CD14-positive monocyte (primary cell): Measurements from ENCODE around the gene MOB3A. TPM values are rescaled to one million over a fixed set of nuclear protein-coding genes. Genes with fewer than 3 reads are reported as not detected.
"Not testable (repeated sequence)": the region's sequence is repeated elsewhere in the genome, so short reads cannot be mapped to it uniquely, and the experiment has no call there.

Experiments
- DNase-seq, 3 donors: peaks; one replicate each; pipeline ENCODE4 v3.0.0-alpha.2; 2011 to 2022
- H2AFZ ChIP-seq: 2 replicates; pipeline ENCODE4 v1.6.0; 2012; ENCODE audit warnings: mild to moderate bottlenecking, low read depth, low read length, inconsistent platforms; ENCODE audit not compliant: insufficient read depth, poor library complexity, severe bottlenecking
- H3K27ac ChIP-seq, 2 donors: 1 replicate in 1 of 2; 2 replicates in 1 of 2; pipeline ENCODE4 v1.5.1; 2012 to 2013; ENCODE audit warnings: low read length in 2 of 2, control low read depth in 1 of 2, inconsistent platforms in 1 of 2, low read depth in 1 of 2, mild to moderate bottlenecking in 1 of 2
- H3K27me3 ChIP-seq, 2 donors: one replicate each; pipeline versions ENCODE4 v1.6.0 to v1.6.1; 2011 to 2013; ENCODE audit warnings: low read length in 2 of 2; ENCODE audit not compliant: control insufficient read depth in 2 of 2, insufficient read depth in 2 of 2
- H3K36me3 ChIP-seq, 2 donors: replicated peaks in 1 of 2; 1 replicate in 1 of 2; 2 replicates in 1 of 2; pipeline versions ENCODE4 v1.5.1 to v1.6.1; 2012 to 2013; ENCODE audit warnings: low read length in 2 of 2, control low read depth in 1 of 2, inconsistent platforms in 1 of 2, mild to moderate bottlenecking in 1 of 2; ENCODE audit not compliant: insufficient read depth in 2 of 2, control insufficient read depth in 1 of 2
- H3K4me1 ChIP-seq, 2 donors: 1 replicate in 1 of 2; 2 replicates in 1 of 2; pipeline versions ENCODE4 v1.5.1 to v1.6.1; 2012 to 2013; ENCODE audit warnings: low read length in 2 of 2, control low read depth in 1 of 2, inconsistent platforms in 1 of 2, mild to moderate bottlenecking in 1 of 2, moderate library complexity in 1 of 2; ENCODE audit not compliant: insufficient read depth in 2 of 2, control insufficient read depth in 1 of 2
- H3K4me2 ChIP-seq: replicated peaks from 2 replicates; pipeline ENCODE3; 2012; ENCODE audit warnings: low read length, moderate library complexity, mild to moderate bottlenecking; ENCODE audit not compliant: poor library complexity, severe bottlenecking; ENCODE audit errors: extremely low read depth
- H3K4me3 ChIP-seq, 3 experiments: fragments of 200-600 bp in 1 of 3; sonication (generic) in 1 of 3; replicated peaks in 1 of 3; 1 replicate in 2 of 3; 2 replicates in 1 of 3; pipeline ENCODE4 v1.5.1; 2011 to 2013; ENCODE audit warnings: low read length in 3 of 3, mild to moderate bottlenecking in 3 of 3, control low read depth in 2 of 3, low read depth in 2 of 3, inconsistent platforms in 1 of 3, moderate library complexity in 1 of 3
- H3K79me2 ChIP-seq: 2 replicates; pipeline ENCODE4 v1.6.0; 2012; ENCODE audit warnings: mild to moderate bottlenecking, control low read depth, inconsistent platforms, low read length, moderate library complexity; ENCODE audit not compliant: insufficient read depth
- H3K9ac ChIP-seq: 2 replicates; pipeline ENCODE4 v1.6.0; 2017; ENCODE audit warnings: low read length, mild to moderate bottlenecking; ENCODE audit not compliant: insufficient read depth, poor library complexity, severe bottlenecking
- H3K9me3 ChIP-seq, 2 donors: replicated peaks in 1 of 2; 1 replicate in 1 of 2; 2 replicates in 1 of 2; pipeline versions ENCODE4 v1.5.1 to v1.6.1; 2012 to 2013; ENCODE audit warnings: low read length in 2 of 2, control low read depth in 1 of 2; ENCODE audit not compliant: control insufficient read depth in 1 of 2, insufficient read depth in 1 of 2
- H4K20me1 ChIP-seq: 2 replicates; pipeline ENCODE4 v1.6.0; 2012; ENCODE audit warnings: mild to moderate bottlenecking, low read length, control low read depth, moderate library complexity; ENCODE audit not compliant: insufficient read depth
- H3K27ac Mint-ChIP-seq, 7 donors: one replicate each; pipeline ENCODE4 v1.8.0; 2020; ENCODE audit warnings: mild to moderate bottlenecking in 7 of 7, mixed read lengths in 7 of 7, moderate library complexity in 6 of 7, inconsistent platforms in 2 of 7
- H3K27me3 Mint-ChIP-seq, 3 donors: one replicate each; pipeline ENCODE4 v1.8.0; 2021 to 2022; ENCODE audit warnings: low read depth in 3 of 3, mild to moderate bottlenecking in 3 of 3, mixed read lengths in 3 of 3, moderate library complexity in 3 of 3, inconsistent platforms in 1 of 3
- H3K36me3 Mint-ChIP-seq, 2 donors: one replicate each; pipeline ENCODE4 v1.8.0; 2020; ENCODE audit warnings: mixed read lengths in 2 of 2, inconsistent platforms in 1 of 2, mild to moderate bottlenecking in 1 of 2
- H3K4me1 Mint-ChIP-seq: one replicate; pipeline ENCODE4 v1.8.0; 2020; ENCODE audit warnings: mild to moderate bottlenecking, mixed read lengths
- H3K4me3 Mint-ChIP-seq, 2 donors: one replicate each; pipeline ENCODE4 v1.8.0; 2020; ENCODE audit warnings: mild to moderate bottlenecking in 2 of 2, mixed read lengths in 2 of 2, moderate library complexity in 1 of 2
- H3K9me3 Mint-ChIP-seq, 7 donors: one replicate each; pipeline ENCODE4 v1.8.0; 2020 to 2022; ENCODE audit warnings: mixed read lengths in 7 of 7, mild to moderate bottlenecking in 6 of 7, moderate library complexity in 6 of 7, inconsistent platforms in 2 of 7
- CTCF ChIP-seq: fragments of 200-600 bp; IDR thresholded peaks from one replicate; pipeline ENCODE4 v1.8.0; 2022; ENCODE audit warnings: antibody characterized with exemption, mild to moderate bottlenecking
- WGBS: methylation state at CpG from one replicate; pipeline ENCODE4 v1.1.5; 2013; ENCODE audit warnings: missing lambda C conversion rate; ENCODE audit not compliant: insufficient coverage; 5-methylcytosine and 5-hydroxymethylcytosine counted together
- intact Hi-C, 2 donors: fragments of 100-400 bp; cut with micrococcal nuclease; formaldehyde crosslinking; loops; one replicate each; pipeline versions ENCODE4 v1.15.0 to v1.15.1; 2023
- polyA plus RNA-seq, 3 donors: library from polyadenylated mRNA; depleted of rRNA in 1 of 3; unstranded in 2 of 3; stranded (reverse) in 1 of 3; fragments of 300-500 nt in 2 of 3; fragments of >200 nt in 1 of 3; fragmentation: Illumina TruSeq in 2 of 3; gene quantifications; 1 replicate in 2 of 3; 2 replicates in 1 of 3; pipeline ENCODE4 v1.2.3, GENCODE V29; 2012 to 2021

MOB3A gene
- polyA plus RNA-seq, 3 donors = 60.5 to 179 (median 96.3) TPM

- TF ChIP-seq CTCF = no peak
- Histone ChIP-seq H4K20me1 (peaks cover 45% of the 10 kb centered on the region), H3K9ac (peak overlapping the region; percentile 20), H3K27me3 (no peaks in the 10 kb centered on the region), H3K27ac (peak overlapping the region; percentile 55 to 59), H3K4me3 (peak overlapping the region; percentile 29 to 70 (median 36)), H2AFZ (peak overlapping the region; percentile 51), H3K4me2 (peak overlapping the region; percentile 82), H3K79me2 (peaks cover 38% of the 10 kb centered on the region), H3K4me1 (peaks cover 35 to 42% of the 10 kb centered on the region in 2 donors), H3K9me3 (no peaks in the 10 kb centered on the region), H3K36me3 (peaks cover 31 to 38% of the 10 kb centered on the region in 2 donors)
- H3K4me3 Mint-ChIP-seq = peak overlapping the region; percentile 76 to 90
- H3K9me3 Mint-ChIP-seq = peaks cover 0 to 3% (median 0%) of the 10 kb centered on the region in 7 donors
- H3K27ac Mint-ChIP-seq = peak overlapping the region; percentile 76 to 92 (median 83)
- H3K36me3 Mint-ChIP-seq = peaks cover 36 to 53% of the 10 kb centered on the region in 2 donors
- DNase-seq = peak in 1 of 3 donors; percentile 48
- H3K27me3 Mint-ChIP-seq = peaks cover 0 to 4% (median 0%) of the 10 kb centered on the region in 3 donors
- WGBS = 26% methylated on average over 29 of the region's 30 CpGs
- intact Hi-C loops = loop anchor here (2.0 to 5.0 kb wide), 4 partner anchors 35 to 79 kb away; partner anchors contain the start of gene AP3D1 (in 2 of the 2)
- peaks cover 33% of the 10 kb centered on the region for H3K4me1 Mint-ChIP-seq
Measured at GRCh38 chr19:2097203-2097885, 1.2 kb upstream of the MOB3A start.

GRCh38 chr19:2096480-2097202, 515 bp upstream of the MOB3A start, which contains the start of gene IZUMO4:
IZUMO4 (plus strand) TSS chr19:2096915; CDS start chr19:2096946, 31 bp downstream.
- Histone ChIP-seq H2AFZ (peak within 1 kb of the TSS; percentile 51), H3K27ac (peak within 1 kb of the TSS; percentile 96 to 98), H3K9ac (peak within 1 kb of the TSS; percentile 89), H3K9me3 (no peaks in the 10 kb centered on the region), H3K36me3 (peaks cover 25 to 31% of the 10 kb centered on the region in 2 donors), H3K4me1 (peaks cover 42 to 49% of the 10 kb centered on the region in 2 donors), H4K20me1 (peaks cover 42% of the 10 kb centered on the region), H3K4me2 (peak within 1 kb of the TSS; percentile 97), H3K27me3 (no peaks in the 10 kb centered on the region), H3K79me2 (peaks cover 39% of the 10 kb centered on the region), H3K4me3 (peak within 1 kb of the TSS; percentile 49 to 99 (median 95))
- under 1% methylated on average over 63 of the region's 70 CpGs for WGBS
- peak; percentile 41 for TF ChIP-seq CTCF
- Mint-ChIP-seq H3K27ac (peak within 1 kb of the TSS; percentile 100), H3K27me3 (peaks cover 0 to 4% (median 0%) of the 10 kb centered on the region in 3 donors), H3K9me3 (peaks cover 0 to 3% (median 0%) of the 10 kb centered on the region in 7 donors), H3K36me3 (peaks cover 30 to 46% of the 10 kb centered on the region in 2 donors), H3K4me3 (peak within 1 kb of the TSS; percentile 91 to 99), H3K4me1 (peaks cover 40% of the 10 kb centered on the region)
- DNase-seq = peak; percentile 97 to 98 (median 98)
- intact Hi-C loops = loop anchor here (1.0 to 5.0 kb wide), 6 partner anchors 11 to 78 kb away; partner anchors contain the start of gene AP3D1 (in 2 of the 2)

- DNase-seq = peak in 2 of 3 donors; percentile 64 to 67
- H2AFZ ChIP-seq, H3K9me3 Mint-ChIP-seq, H3K27me3 ChIP-seq, H3K36me3 ChIP-seq, H3K27me3 Mint-ChIP-seq, H3K9me3 ChIP-seq, H4K20me1 ChIP-seq: not testable (repeated sequence)
- Mint-ChIP-seq H3K27ac (peak overlapping the region; percentile 100), H3K4me3 (peak overlapping the region; percentile 31 to 55), H3K4me1 (peaks cover 75% of the 10 kb centered on the region), H3K36me3 (peaks cover 21 to 41% of the 10 kb centered on the region in 2 donors)
- H3K79me2 ChIP-seq = peaks cover 74% of the 10 kb centered on the region
- WGBS = 100% methylated on average over 1 of the region's 13 CpGs
- H3K4me1 ChIP-seq = peaks cover 78 to 86% of the 10 kb centered on the region in 2 donors
- H3K4me2 ChIP-seq = peak overlapping the region; percentile 97
- intact Hi-C loops = loop anchor here in 1 of 2 donors (5.0 kb wide), 3 partner anchors 75 to 525 kb away; no protein-coding TSS in a partner anchor
- peak overlapping the region; percentile 89 for H3K9ac ChIP-seq
- H3K27ac ChIP-seq = peak overlapping the region; percentile 96 to 98
- H3K4me3 ChIP-seq = peak overlapping the region in 1 of 3 experiments; percentile 99
Measured at GRCh38 chr19:2091926-2092525, 4.1 kb downstream of the MOB3A start.
